ENCODE data around the gene RGS6.
A peak's percentile ranks its signal among the peaks of the same experiment; 100 is the strongest.
"Not testable (repeated sequence)": the region's sequence is repeated elsewhere in the genome, so short reads cannot be mapped to it uniquely, and the experiment has no call there.

RGS6 gene

GRCh38 chr14:72471346-72471745 is 539.1 kb downstream of the RGS6 start:
- no peak for DNase-seq

DNA sequence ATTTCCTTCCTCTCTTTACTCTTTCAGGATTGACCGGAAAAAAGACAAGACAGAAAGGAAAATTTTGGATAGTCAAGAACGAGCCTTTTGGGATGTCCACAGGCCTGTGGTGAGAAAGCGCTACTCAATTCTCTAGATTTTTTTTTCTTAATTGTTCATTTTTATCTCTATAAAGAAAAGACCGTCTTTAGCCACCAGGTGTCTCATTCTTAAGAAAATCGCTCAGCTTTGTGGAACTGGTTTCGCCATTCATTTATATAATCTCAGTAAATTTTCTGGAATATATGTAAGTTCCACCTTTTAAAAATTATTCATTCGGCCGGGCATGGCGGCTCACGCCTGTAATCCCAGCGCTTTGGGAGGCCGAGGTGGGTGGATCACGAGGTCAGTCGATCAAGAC is 540.6 kb downstream of the RGS6 start:
- peak in 1 of 2 experiments; percentile 3 for DNase-seq

DNA sequence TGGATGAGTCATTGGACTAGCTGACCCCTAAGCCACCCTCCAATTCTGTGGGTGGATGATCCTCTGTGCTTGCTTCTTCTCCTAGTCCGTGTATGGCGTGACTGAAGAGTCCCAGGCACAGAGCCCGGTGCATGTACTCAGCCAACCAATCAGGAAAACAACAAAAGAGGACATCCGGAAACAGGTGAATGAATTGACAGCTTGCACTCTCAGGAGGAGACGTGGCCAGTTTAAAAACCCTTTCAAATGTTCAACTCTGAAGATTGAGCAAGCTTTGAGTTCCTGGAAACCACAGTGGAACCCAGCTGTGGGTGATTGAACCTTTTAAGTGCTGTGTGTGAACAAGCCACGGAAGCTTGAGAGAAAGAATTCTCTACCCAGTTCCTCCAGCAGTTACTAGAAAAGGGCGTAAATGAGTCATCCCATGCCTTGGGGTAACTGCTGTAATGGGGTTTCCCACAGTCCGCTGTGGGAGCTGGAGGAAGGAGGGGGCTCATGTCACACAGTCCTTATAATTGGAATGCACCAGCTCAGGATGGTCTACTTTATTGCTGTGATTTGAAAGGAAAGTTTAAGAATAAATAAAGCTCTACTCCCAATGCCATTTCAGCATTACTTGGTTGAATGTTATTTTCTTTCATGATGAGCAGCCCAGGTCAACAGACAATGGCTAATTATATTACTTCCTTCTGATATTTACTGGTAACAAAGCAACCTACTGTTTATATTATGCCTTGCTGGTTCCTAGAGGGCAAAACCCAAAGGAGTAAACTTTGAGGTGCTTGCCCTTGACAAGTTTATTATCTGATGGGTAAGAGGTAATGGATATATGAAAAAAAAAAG is 544.6 kb downstream of the RGS6 start:
- peak; percentile 47 to 64 for DNase-seq

- not testable (repeated sequence) for DNase-seq
Observed at GRCh38 chr14:72477578-72477977, 545.3 kb downstream of the RGS6 start.

- DNase-seq = no peak
Observed at GRCh38 chr14:72478471-72478893, 546.3 kb downstream of the RGS6 start.

DNA sequence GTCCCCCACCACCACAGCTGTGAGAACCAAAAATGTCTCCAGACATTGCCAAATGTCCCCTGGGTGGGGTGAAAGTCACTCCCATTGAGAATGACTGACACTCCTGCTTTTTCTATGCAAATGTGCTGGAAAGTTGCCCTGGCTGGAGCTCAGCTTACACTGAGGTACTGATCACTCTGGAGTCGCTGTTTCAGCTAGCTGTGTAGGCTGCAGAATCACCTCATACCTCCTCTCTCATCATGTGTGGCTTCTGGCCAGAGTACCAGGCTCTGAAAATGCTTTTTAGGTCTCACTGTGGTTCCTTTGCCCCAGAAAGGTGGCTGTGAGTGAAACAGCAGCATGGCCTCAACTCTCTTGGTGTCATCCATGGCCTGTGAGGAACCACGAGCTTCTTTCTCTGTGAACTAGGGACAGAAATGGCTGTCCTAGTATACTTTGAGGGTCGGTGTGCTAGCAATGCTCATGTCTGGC is 547.3 kb downstream of the RGS6 start:
- DNase-seq = no peak

DNA sequence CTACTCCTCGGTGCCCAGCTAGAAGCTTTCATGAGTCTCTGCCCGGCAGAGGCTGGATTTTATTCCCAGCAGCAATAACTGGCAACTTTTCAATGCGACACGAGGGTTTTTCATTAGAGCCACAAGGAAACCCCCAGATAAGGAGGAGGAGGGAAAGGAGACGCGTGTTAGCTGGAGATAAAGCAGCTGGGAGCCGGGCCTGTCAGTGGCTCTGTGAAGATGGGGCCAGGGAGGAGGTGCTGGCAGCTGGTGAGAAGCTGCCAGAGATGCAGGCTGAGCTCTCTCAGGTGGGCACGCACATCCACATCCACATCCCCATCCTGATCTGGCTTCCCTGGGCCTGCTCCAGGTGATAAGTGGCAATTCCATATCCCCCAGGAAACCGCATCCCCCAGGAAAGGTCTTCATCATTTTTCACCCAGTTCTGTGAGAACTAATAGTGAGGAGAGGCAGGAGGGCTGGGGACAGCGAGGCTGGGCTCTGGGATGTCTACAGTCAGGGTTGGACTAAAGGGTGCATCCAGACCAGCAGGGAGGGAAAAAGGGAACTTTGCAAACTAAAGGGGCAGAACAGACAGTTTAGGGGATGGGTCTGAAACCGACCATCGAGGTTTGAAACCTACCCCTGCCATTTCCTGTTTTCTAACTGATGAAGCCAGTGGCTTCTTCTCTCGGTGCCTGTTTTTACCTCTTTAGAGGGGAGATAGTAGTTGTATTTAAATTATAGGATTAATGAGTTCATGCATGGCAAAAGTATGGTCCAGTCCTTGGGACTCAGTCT is 548.4 kb downstream of the RGS6 start:
- DNase-seq = no peak

DNA sequence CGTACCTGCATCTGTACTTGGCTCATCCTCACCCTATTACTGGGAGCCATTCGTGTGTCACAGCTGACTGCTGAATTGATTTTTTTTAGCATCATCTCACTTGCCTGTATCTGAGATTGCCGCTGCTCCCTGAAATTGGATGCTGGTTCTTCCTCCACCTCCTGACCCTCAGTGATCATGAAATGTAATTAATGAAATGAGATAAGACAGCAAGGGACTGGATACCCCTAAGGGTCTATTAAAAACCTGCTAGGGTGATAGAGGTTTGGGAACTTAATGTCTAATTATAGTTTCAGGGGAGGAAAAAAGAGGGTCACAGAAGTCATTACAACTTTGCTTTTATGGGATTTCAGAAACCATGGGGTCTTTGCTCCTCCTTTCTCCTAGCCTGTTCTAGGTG is 551.1 kb downstream of the RGS6 start:
- no peak for DNase-seq

DNA sequence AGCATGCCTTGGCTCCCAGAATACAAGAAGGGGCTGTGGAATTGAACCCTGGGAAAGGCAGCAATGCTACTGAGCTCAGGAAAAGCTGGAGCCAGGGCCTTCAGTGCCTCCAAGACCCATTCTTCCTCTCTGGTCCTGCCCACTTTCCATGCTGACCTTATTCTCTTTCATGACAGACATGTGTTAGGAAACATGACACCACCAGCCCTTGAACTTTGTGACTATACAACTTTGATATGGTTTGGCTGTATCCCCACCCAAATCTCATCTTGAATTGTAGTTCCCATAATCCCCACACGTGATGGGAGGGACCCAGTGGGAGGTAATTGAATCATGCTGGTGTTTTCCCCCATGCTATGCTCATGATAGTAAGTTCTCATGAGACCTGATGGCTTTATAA is 553.5 kb downstream of the RGS6 start:
- no peak for DNase-seq

- DNase-seq = no peak
Observed at GRCh38 chr14:72488514-72488913, 556.3 kb downstream of the RGS6 start.

DNA sequence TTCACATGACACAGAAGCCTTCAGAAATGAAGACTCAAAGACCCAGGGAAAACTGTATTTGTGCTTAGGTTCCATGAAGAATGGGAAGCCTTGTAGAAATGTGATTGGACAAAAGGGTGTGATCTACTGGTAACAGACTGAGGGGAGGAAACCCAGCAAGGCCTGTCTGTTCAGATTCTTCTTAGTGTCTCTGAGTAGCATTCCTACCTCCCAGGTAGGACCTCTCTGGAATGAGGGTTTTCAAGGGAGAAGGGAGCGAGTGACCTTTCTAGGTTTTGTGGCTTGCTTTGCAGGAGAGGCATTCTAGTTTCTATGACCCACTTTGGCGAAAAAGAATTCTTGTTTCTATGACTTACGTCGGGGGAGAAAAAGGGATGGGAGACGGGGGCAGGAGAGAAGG is 560.0 kb downstream of the RGS6 start:
- no peak for DNase-seq

DNA sequence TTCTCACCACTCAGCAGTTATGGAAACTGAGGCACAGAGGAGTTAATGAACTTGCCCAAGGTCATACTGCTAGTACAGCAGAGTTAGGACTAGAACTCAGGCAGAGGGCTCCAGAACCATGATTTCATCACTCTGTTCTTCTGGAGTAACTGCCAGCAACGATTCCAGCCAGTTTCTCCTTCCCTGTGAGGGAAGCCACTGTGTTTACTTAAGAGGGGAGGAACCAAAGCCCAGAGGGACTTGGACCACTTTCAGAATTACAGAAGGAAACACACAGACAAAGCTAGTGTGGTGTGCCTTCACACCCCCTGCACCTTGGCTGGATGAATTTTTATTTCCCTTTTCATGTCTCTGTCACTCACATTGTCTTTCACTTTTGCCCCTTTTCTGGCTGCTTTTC is 563.4 kb downstream of the RGS6 start:
- no peak for DNase-seq

DNA sequence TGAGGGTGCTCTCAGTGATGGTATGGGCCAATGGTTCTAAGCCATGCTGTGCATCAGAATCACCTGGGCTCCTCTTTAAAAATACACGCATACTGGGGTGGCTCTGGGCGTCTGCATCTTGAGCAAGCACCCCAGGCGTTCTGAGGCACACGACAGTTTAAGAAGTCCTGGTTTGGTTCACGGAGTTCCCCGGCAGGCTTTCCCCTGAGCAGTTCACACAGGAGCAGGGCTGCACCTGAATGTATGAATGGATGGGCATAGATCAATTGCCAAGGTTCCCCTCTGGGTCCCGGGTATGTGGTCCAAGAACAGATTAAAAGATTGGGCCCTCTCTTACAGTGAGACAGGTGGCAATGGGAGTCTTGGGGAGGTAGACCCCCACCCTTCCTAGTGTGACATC is 566.4 kb downstream of the RGS6 start:
- no peak for DNase-seq

DNA sequence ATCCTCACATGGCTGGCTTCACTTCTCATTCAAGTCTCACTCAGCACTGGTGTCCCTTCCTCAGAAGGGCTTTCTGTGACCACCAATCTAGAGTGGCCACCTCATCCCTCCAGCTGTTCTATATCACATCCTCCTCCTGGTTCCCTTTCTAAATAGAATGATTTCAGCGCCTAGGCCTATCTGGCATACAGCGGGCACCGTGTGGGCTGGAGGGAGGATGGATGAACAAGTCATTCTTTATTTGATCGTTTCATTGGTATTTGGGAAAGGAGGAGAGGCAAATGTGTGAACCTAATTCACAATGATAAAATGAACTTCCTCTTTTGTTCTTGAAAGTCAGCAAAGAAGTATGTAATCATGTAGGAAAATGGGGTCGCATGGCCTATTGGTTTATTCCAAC is 567.5 kb downstream of the RGS6 start:
- DNase-seq = no peak

GRCh38 chr14:72500234-72500838 is 568.1 kb downstream of the RGS6 start:
- no peak for DNase-seq

DNA sequence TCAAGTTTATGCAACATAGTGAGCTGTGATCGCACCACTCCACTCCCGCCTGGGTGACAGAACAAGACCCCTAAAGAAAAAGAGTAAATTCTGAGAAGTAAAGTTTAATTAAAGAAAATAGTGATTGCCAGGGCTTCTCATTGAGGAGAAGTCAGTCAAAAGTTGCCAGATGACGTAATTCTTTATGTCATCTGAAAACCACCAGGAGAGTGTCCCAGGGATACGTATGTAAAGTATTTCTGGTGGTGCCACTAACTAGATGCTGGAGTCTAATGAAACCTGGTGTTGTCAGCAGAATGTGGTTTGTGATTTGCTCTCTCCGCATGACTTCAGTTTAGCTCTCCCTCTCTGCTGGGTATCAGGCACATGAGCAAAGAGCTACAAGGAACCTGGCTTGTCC is 569.2 kb downstream of the RGS6 start:
- no peak for DNase-seq

DNA sequence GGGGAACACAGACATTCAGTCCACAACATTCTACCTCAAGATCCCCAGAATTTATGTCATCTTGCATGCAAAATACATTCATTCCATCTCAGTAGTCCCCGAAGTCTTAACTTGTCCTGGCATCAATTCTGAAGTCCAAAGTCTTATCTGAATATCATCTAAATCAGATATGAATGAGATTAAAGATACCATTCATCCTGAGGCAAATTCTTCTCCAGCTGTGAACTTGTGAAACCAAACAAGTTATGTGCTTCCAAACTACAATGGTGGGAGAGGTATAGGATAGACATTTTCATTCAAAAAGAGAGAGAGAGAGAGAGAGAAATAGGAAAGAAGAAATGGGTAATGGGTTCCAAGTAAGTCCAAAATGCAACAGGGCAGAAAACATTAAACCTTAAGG is 571.0 kb downstream of the RGS6 start:
- DNase-seq = no peak

- no peak for DNase-seq
Observed at GRCh38 chr14:72503696-72504368, 571.6 kb downstream of the RGS6 start.

GRCh38 chr14:72510566-72510965 is 578.3 kb downstream of the RGS6 start:
- DNase-seq = no peak

DNA sequence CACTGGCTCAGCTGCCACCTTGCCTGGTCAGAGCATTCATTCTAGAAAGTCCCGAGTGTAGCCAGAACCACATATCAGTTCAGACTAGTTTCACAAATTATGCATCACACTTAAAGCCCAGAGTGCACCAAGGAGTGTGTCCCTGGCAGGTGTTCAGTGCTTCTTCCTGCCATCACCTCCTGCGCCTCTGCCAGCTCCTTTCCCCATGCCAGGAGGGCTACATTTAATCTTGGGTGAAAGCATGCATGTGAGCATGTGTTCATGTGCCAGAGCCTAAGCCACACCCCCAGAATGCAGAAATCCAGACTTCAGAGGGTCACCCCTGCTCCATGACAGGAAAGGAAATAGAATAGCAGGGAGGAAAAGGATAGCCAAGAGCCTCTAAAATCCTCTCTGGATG is 580.1 kb downstream of the RGS6 start:
- DNase-seq = no peak

DNA sequence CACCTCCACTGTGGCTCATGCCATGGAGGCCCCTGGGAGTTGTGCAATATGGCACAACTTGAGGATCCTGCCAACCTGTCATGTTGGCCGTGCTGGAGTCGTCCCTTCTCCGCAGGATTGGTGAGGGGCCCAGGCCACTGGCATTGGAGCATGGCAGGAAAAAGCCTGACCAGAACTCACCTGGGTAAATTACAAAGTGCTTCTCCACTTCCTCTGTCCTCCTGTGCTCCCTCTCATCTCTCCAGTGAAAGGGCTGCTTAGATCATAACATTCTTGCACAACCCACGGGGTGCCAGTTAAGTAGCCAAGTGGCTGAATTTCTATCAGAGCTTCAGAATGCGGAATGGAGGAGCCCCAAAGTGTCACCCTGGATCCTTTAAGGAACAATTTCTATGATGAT is 580.7 kb downstream of the RGS6 start:
- DNase-seq = no peak

- DNase-seq = no peak
Observed at GRCh38 chr14:72513346-72513745, 581.1 kb downstream of the RGS6 start.

Data from AML-193 (cell line).